ENCODE measurements around the gene PCSK5.

The PCSK5 gene

GRCh38 chr9:76373173-76373783 lies 482.8 kb downstream of the PCSK5 start:
- peak; percentile 52 for DNase-seq (ENCODE audit: low read depth)
- TF ChIP-seq CTCF (IDR thresholded peaks at IDR 0.05; ENCODE audit: insufficient read depth, low read depth, low read length, missing control alignments): no peak
- no peak overlapping the region for H3K4me3 ChIP-seq (ENCODE audit: low read depth, low read length)

DNA sequence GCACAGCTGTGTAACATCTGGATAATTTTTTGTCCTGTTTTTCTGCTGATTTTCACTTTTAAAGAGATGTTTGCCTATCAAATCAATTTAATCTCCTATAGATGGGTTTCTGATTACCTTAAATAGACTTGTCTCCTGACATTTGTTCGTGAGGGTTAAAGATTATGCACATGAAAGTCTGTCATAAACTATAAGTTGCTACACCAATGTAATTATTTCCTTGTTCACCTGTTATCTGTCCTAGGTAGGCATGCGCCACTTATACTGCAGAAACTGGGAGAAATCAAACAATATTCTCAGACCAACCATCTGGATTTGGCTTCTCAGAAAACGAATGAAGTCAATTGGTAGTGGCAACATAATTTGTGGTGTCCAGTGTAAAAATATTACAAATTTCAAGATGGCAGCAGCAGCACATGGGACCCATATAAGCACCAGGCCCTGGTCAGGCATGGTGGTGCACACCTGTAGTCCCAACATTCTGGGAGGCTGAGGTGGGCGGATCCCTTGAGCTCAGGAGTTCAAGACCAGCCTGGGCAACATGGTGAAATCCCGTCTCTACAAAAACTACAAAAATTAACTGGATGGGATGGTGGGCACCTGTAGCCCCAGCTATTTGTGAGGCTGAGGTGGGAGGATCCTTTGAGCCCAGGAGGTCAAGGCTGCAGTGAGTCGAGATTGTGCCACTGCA lies 483.5 kb downstream of the PCSK5 start:
- TF ChIP-seq CTCF (IDR thresholded peaks at IDR 0.05; ENCODE audit: insufficient read depth, low read depth, low read length, missing control alignments): no peak
- no peak for DNase-seq (ENCODE audit: low read depth)
- no peak overlapping the region for H3K4me3 ChIP-seq (ENCODE audit: low read depth, low read length)

DNA sequence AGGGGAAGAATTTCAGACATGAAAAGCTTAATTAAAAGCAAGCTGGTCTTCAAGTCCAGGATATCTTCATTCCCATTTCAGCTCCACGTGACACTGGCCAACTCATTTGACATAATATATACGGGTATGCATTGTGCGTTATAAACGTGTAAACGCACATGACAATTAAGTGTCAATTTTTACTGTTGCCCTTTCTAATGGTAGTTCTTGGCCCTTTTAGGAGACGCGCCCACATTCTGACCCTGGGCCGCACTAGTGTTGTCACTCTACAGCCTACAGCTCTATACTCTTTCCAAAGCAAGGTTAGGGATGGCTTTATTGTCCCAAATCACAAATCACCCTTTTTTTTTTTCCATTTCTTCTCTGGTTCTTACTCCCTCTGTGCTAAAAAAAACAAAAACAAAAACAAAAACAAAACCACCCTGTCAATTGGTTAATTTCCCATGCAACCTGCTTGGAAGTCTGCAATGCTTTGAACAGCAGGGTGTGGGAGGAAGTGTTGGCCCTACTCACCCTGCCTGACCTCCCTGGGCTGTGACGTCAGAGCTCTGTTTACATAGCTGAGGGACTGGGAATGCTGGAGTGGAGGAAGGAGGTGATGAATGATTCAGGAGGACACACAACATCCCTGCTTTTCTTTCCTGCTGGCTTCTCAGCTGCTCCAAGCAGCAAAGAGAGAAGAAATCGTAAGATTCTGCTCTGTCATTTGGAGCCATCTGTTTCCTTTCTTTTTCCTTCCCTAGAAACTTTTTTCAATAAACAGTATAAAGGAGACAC lies 484.5 kb downstream of the PCSK5 start:
- no peak for DNase-seq (ENCODE audit: low read depth)
- TF ChIP-seq CTCF (IDR thresholded peaks at IDR 0.05; ENCODE audit: insufficient read depth, low read depth, low read length, missing control alignments): no peak
- no peak overlapping the region for H3K4me3 ChIP-seq (ENCODE audit: low read depth, low read length)

GRCh38 chr9:76377791-76378190 lies 487.3 kb downstream of the PCSK5 start:
- no peak for TF ChIP-seq CTCF (IDR thresholded peaks at IDR 0.05; ENCODE audit: insufficient read depth, low read depth, low read length, missing control alignments)
- H3K4me3 ChIP-seq (ENCODE audit: low read depth, low read length): no peak overlapping the region

GRCh38 chr9:76378367-76379073 lies 488.0 kb downstream of the PCSK5 start:
- TF ChIP-seq CTCF (IDR thresholded peaks at IDR 0.05; ENCODE audit: insufficient read depth, low read depth, low read length, missing control alignments): no peak
- no peak for DNase-seq (ENCODE audit: low read depth)
- H3K4me3 ChIP-seq (ENCODE audit: low read depth, low read length): no peak overlapping the region

More at GRCh38 chr9:76377791-76378190, 487.3 kb downstream of the PCSK5 start:
- no peak for DNase-seq (ENCODE audit: low read depth)

GRCh38 chr9:76379494-76379893 lies 489.0 kb downstream of the PCSK5 start:
- no peak for DNase-seq (ENCODE audit: low read depth)
- no peak for TF ChIP-seq CTCF (IDR thresholded peaks at IDR 0.05; ENCODE audit: insufficient read depth, low read depth, low read length, missing control alignments)
- no peak overlapping the region for H3K4me3 ChIP-seq (ENCODE audit: low read depth, low read length)

All from GM12865 (cell line).